Measurements from ENCODE around the gene FOXO3.

FOXO3 gene

GRCh38 chr6:108550256-108550655 is 10.5 kb upstream of the FOXO3 start:
- H3K36me3 ChIP-seq (ENCODE audit: control insufficient read depth, insufficient read depth, low read length): no peaks in the 10 kb centered on the region
- TF ChIP-seq, protein P1, sequence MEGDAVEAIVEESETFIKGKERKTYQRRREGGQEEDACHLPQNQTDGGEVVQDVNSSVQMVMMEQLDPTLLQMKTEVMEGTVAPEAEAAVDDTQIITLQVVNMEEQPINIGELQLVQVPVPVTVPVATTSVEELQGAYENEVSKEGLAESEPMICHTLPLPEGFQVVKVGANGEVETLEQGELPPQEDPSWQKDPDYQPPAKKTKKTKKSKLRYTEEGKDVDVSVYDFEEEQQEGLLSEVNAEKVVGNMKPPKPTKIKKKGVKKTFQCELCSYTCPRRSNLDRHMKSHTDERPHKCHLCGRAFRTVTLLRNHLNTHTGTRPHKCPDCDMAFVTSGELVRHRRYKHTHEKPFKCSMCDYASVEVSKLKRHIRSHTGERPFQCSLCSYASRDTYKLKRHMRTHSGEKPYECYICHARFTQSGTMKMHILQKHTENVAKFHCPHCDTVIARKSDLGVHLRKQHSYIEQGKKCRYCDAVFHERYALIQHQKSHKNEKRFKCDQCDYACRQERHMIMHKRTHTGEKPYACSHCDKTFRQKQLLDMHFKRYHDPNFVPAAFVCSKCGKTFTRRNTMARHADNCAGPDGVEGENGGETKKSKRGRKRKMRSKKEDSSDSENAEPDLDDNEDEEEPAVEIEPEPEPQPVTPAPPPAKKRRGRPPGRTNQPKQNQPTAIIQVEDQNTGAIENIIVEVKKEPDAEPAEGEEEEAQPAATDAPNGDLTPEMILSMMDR (IDR thresholded peaks at IDR 0.05; ENCODE audit: insufficient read depth, low read length, poor library complexity, severe bottlenecking): no peak
- no peak overlapping the region for H3K4me3 ChIP-seq (replicated peaks; ENCODE audit: low read depth, low read length)
- DNase-seq (ENCODE audit: extremely low read depth, insufficient read length): no peak
- H3K27me3 ChIP-seq (replicated peaks; ENCODE audit: control insufficient read depth, insufficient read depth, low read length): 0 out of 2 replicates have a peak, but pooled peaks cover 3% of the 10 kb centered on the region

DNA sequence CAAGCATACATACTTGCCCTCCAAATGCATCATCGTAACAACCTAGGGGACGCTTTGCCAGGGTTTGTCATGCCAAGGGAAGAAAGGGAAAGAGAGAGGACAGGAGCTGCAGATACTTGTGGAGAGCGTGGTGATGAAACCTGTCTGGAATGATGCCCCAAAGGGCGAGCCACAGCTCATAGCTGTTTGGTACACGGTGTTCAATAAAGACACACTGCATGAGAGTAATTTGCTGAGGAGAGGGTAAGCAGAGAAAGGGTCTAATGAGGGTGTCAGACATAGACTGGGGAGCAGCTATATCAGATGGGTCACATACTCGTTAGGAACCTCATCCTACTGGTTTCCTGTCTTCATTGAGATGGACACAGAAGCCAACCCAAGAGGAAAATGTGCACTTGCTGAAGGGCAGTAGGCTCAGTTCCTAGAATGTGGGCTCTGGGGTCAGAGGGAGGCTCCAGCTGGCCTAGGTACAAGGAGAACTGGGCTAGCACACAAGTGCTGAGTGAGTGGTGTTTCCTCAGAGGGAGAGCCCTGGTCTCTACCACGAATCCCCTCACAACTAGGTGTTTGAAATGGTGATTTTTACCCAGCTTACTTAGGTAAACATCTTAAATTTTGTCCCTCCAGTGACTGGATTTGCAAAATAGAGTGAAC is 5.2 kb upstream of the FOXO3 start:
- no peak for DNase-seq (ENCODE audit: extremely low read depth, insufficient read length)
- H3K27me3 ChIP-seq (replicated peaks; ENCODE audit: control insufficient read depth, insufficient read depth, low read length): peaks cover 3% of the 10 kb centered on the region; the same call in 1 of the 2 replicates
- H3K36me3 ChIP-seq (ENCODE audit: control insufficient read depth, insufficient read depth, low read length): no peaks in the 10 kb centered on the region
- no peak overlapping the region for H3K4me3 ChIP-seq (replicated peaks; ENCODE audit: low read depth, low read length)
- TF ChIP-seq, protein P1 (IDR thresholded peaks at IDR 0.05; ENCODE audit: insufficient read depth, low read length, poor library complexity, severe bottlenecking): no peak

DNA sequence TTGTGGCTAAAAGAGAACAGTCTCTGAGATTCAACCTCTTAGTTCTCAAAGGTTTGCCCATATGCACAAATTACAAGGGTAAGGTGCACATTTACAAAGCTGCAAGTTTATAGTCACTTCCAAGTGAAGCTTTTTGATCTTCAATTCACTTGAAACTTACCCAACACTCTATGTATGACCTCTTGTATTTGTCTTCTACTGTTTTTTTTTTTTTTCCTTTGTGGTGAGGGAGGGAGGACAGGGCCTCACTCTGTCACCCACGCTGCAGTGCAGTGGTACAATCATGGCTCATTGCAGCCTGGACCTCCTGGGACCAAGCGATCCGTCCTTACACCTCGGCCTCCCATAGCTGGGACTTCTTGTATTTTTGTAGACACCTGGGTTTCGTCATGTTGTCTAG is 4.5 kb upstream of the FOXO3 start:
- H3K36me3 ChIP-seq (ENCODE audit: control insufficient read depth, insufficient read depth, low read length): no peaks in the 10 kb centered on the region
- peaks cover 3% of the 10 kb centered on the region; the same call in 1 of the 2 replicates for H3K27me3 ChIP-seq (replicated peaks; ENCODE audit: control insufficient read depth, insufficient read depth, low read length)
- H3K4me3 ChIP-seq (replicated peaks; ENCODE audit: low read depth, low read length): no peak overlapping the region
- TF ChIP-seq, protein P1 (IDR thresholded peaks at IDR 0.05; ENCODE audit: insufficient read depth, low read length, poor library complexity, severe bottlenecking): no peak
- no peak for DNase-seq (ENCODE audit: extremely low read depth, insufficient read length)

DNA sequence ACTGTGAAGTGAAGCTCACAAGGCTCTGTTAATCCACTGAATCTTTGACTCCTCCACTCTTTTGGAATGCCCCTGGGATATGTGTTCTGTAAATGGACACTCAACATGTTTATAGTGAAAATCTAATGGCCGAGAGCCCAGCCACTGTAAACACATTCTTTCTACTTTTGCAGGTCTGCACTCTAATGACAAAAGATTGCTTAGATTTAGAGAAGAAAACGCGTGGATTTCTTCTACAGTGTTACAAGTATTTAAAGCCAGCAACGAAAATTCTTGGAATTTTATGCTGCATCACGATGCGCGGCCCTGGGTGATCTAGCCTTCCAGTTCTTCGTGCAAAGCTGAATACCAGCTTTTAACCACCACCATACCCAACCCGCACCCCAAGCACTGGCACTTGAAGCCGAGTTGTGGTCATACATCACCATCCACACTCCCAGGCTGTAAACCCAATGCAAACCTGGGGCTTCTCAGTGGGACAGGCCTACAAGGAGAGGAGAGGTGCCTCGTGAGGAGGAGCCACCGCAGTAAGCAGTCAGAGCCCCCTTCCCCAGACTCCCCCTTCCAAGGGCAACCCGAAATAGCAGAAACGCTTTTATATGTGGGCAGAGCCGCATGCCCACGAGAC is 3.7 kb upstream of the FOXO3 start:
- H3K4me3 ChIP-seq (replicated peaks; ENCODE audit: low read depth, low read length): peak overlapping the region; percentile 92
- no peak for DNase-seq (ENCODE audit: extremely low read depth, insufficient read length)
- TF ChIP-seq, protein P1 (IDR thresholded peaks at IDR 0.05; ENCODE audit: insufficient read depth, low read length, poor library complexity, severe bottlenecking): no peak
- H3K36me3 ChIP-seq (ENCODE audit: control insufficient read depth, insufficient read depth, low read length): no peaks in the 10 kb centered on the region; the same call in 1 of the 2 replicates
- peaks cover 3% of the 10 kb centered on the region; the same call in 1 of the 2 replicates for H3K27me3 ChIP-seq (replicated peaks; ENCODE audit: control insufficient read depth, insufficient read depth, low read length)

- TF ChIP-seq, protein P1 (IDR thresholded peaks at IDR 0.05; ENCODE audit: insufficient read depth, low read length, poor library complexity, severe bottlenecking): no peak
- peak; percentile 73 for DNase-seq (ENCODE audit: extremely low read depth, insufficient read length)
- Histone ChIP-seq H3K27me3 (replicated peaks; ENCODE audit: control insufficient read depth, insufficient read depth, low read length) (peaks cover 3% of the 10 kb centered on the region; the same call in 1 of the 2 replicates), H3K4me3 (replicated peaks; ENCODE audit: low read depth, low read length) (peak overlapping the region; percentile 92), H3K36me3 (ENCODE audit: control insufficient read depth, insufficient read depth, low read length) (no peaks in the 10 kb centered on the region; the same call in 1 of the 2 replicates)
Measured at GRCh38 chr6:108557494-108558371, 3.0 kb upstream of the FOXO3 start.
